A673 (cell line): Measurements from ENCODE around the gene UTP15.

Experiments
- CTCF ChIP-seq: fragments of 300-800, 200-600 bp; sonication (generic); conservative IDR thresholded peaks from 2 replicates; pipeline ENCODE4 v1.5.1; 2017; ENCODE audit warnings: low read depth, mild to moderate bottlenecking, antibody characterized with exemption, low read length, moderate library complexity, mixed read lengths
- EZH2 ChIP-seq: fragments of 200-600 bp; sonication (generic); IDR thresholded peaks from 2 replicates; pipeline ENCODE4 v1.6.1; 2017; ENCODE audit warnings: borderline replicate concordance, low read depth, mild to moderate bottlenecking, mixed read lengths, antibody characterized with exemption, low read length; ENCODE audit not compliant: poor library complexity, severe bottlenecking

GRCh38 chr5:73625944-73626811 lies 60.6 kb downstream of the UTP15 start, which contains the start of gene ARHGEF28:
- TF ChIP-seq CTCF, result no peak
- TF ChIP-seq EZH2, result peak; percentile 10
